H1 (cell line): ENCODE data around the gene WIPI1. TPM values are rescaled to one million over a fixed set of nuclear protein-coding genes. Genes with fewer than 3 reads are reported as not detected.

Experiments used
- CTCF ChIA-PET: fragments of 300-600 bp; sonication (Branson Sonifier 250); formaldehyde crosslinking; loops from one replicate; lab custom pipeline; 2021; ENCODE audit not compliant: partially characterized antibody; lab: Charles Lee
- POLR2A ChIA-PET: fragments of 300-600 bp; sonication (Branson Sonifier 250); formaldehyde crosslinking; loops from one replicate; lab custom pipeline; 2021; ENCODE audit warnings: inconsistent platforms; ENCODE audit not compliant: partially characterized antibody; lab: Charles Lee
- DNase-seq, 2 experiments: peaks; one replicate each; pipeline versions ENCODE4 v3.0.0 to v3.0.0-alpha.2; 2010 to 2022; ENCODE audit warnings: low spot score in 2 of 2, low read depth in 1 of 2, mixed read lengths in 1 of 2
- FAIRE-seq: peaks from 2 replicates; lab custom pipeline; 2011; peaks lifted over from hg19 to GRCh38; lab: Jason Lieb, UNC
- H2AFZ ChIP-seq: 2 replicates; pipeline ENCODE4 v1.8.1; 2012; ENCODE audit warnings: low read length, inconsistent platforms
- H2AK5ac ChIP-seq: 2 replicates; pipeline ENCODE4 v1.6.1; 2013; ENCODE audit warnings: low read depth, low read length
- H2BK120ac ChIP-seq: replicated peaks from 2 replicates; pipeline ENCODE3; 2013; ENCODE audit warnings: low read depth, low read length, inconsistent platforms
- H2BK12ac ChIP-seq: 2 replicates; pipeline ENCODE4 v1.6.1; 2013; ENCODE audit warnings: low read depth, low read length
- H2BK15ac ChIP-seq: 2 replicates; pipeline ENCODE4 v1.6.1; 2013; ENCODE audit warnings: low read length
- H2BK20ac ChIP-seq: 2 replicates; pipeline ENCODE4 v1.6.1; 2013; ENCODE audit warnings: low read length
- H2BK5ac ChIP-seq: 2 replicates; pipeline ENCODE4 v1.6.1; 2013; ENCODE audit warnings: low read depth, low read length
- H3K14ac ChIP-seq: 2 replicates; pipeline ENCODE4 v1.6.1; 2013; ENCODE audit warnings: inconsistent platforms; ENCODE audit not compliant: insufficient read length
- H3K18ac ChIP-seq: 2 replicates; pipeline ENCODE4 v1.6.1; 2013; ENCODE audit warnings: low read length; ENCODE audit errors: extremely low read depth
- H3K23ac ChIP-seq: 2 replicates; pipeline ENCODE4 v1.6.1; 2013; ENCODE audit warnings: inconsistent platforms; ENCODE audit not compliant: insufficient read length
- H3K23me2 ChIP-seq: 2 replicates; pipeline ENCODE4 v1.6.1; 2013; ENCODE audit warnings: low read depth, low read length
- H3K27ac ChIP-seq: 2 replicates; pipeline ENCODE4 v1.6.1; 2011; ENCODE audit warnings: low read depth, low read length, inconsistent platforms
- H3K27me3 ChIP-seq, 4 experiments: replicated peaks in 1 of 4; 1 replicate in 1 of 4; 2 replicates in 3 of 4; pipeline versions ENCODE4 v1.6.1 to v1.8.1; 2011 to 2013; ENCODE audit warnings: low read length in 3 of 4, mild to moderate bottlenecking in 3 of 4, inconsistent platforms in 2 of 4, mixed read lengths in 2 of 4, moderate library complexity in 1 of 4; ENCODE audit not compliant: control insufficient read depth in 3 of 4, insufficient read depth in 3 of 4; ENCODE audit errors: extremely low read depth in 1 of 4
- H3K36me3 ChIP-seq, 4 experiments: 2 replicates each; pipeline versions ENCODE4 v1.6.1 to v1.8.1; 2011 to 2013; ENCODE audit warnings: mild to moderate bottlenecking in 4 of 4, low read length in 3 of 4, moderate library complexity in 2 of 4, control low read depth in 1 of 4, inconsistent platforms in 1 of 4; ENCODE audit not compliant: insufficient read depth in 4 of 4, control insufficient read depth in 2 of 4
- H3K4ac ChIP-seq: replicated peaks from 2 replicates; pipeline ENCODE3; 2013; ENCODE audit warnings: low read length, low read depth, mixed read lengths, inconsistent platforms; ENCODE audit not compliant: insufficient read length
- H3K4me1 ChIP-seq, 4 experiments: replicated peaks in 1 of 4; 1 replicate in 1 of 4; 2 replicates in 3 of 4; pipeline versions ENCODE4 v1.6.1 to v1.8.1; 2011 to 2013; ENCODE audit warnings: low read length in 3 of 4, inconsistent platforms in 2 of 4, mixed read lengths in 1 of 4; ENCODE audit not compliant: insufficient read depth in 4 of 4, control insufficient read depth in 3 of 4
- H3K4me2 ChIP-seq, 2 experiments: 2 replicates each; pipeline versions ENCODE4 v1.6.1 to v1.8.1; 2011 to 2013; ENCODE audit warnings: low read depth in 2 of 2, low read length in 2 of 2, control low read depth in 1 of 2, inconsistent platforms in 1 of 2, mild to moderate bottlenecking in 1 of 2; ENCODE audit not compliant: insufficient read depth in 1 of 2
- H3K4me3 ChIP-seq, 4 experiments: fragments of 200-600, 300-600 bp in 1 of 4; sonication (generic), shearing (Covaris generic), sonication (Bioruptor Twin) in 1 of 4; 2 replicates each; pipeline versions ENCODE4 v1.5.1 to v1.8.1; 2011 to 2016; ENCODE audit warnings: low read length in 4 of 4, low read depth in 3 of 4, control low read depth in 2 of 4, inconsistent platforms in 2 of 4, mild to moderate bottlenecking in 2 of 4, mixed read lengths in 1 of 4, moderate library complexity in 1 of 4; ENCODE audit not compliant: insufficient read depth in 2 of 4; ENCODE audit errors: extremely low read depth in 1 of 4
- H3K56ac ChIP-seq: replicated peaks from 2 replicates; pipeline ENCODE3; 2013; ENCODE audit warnings: low read depth, mild to moderate bottlenecking, mixed read lengths, low read length, inconsistent platforms; ENCODE audit not compliant: insufficient read length
- H3K79me1 ChIP-seq: 2 replicates; pipeline ENCODE4 v1.6.1; 2013; ENCODE audit warnings: low read depth, low read length, control low read depth
- H3K79me2 ChIP-seq, 2 experiments: 2 replicates each; pipeline versions ENCODE4 v1.6.1 to v1.8.1; 2012 to 2013; ENCODE audit warnings: low read length in 2 of 2, mild to moderate bottlenecking in 2 of 2, inconsistent platforms in 1 of 2; ENCODE audit not compliant: insufficient read depth in 2 of 2, control insufficient read depth in 1 of 2
- H3K9ac ChIP-seq, 4 experiments: replicated peaks in 1 of 4; 1 replicate in 1 of 4; 2 replicates in 3 of 4; pipeline versions ENCODE4 v1.6.1 to v1.8.1; 2011 to 2013; ENCODE audit warnings: low read depth in 3 of 4, low read length in 3 of 4, control low read depth in 2 of 4, mild to moderate bottlenecking in 2 of 4, moderate library complexity in 2 of 4, inconsistent platforms in 1 of 4; ENCODE audit errors: extremely low read depth in 1 of 4
- H3K9me3 ChIP-seq, 2 experiments: 2 replicates each; pipeline versions ENCODE4 v1.6.1 to v1.8.1; 2012 to 2013; ENCODE audit warnings: mild to moderate bottlenecking in 2 of 2, moderate library complexity in 2 of 2, control low read depth in 1 of 2, inconsistent platforms in 1 of 2, low read depth in 1 of 2, low read length in 1 of 2, mixed read lengths in 1 of 2; ENCODE audit not compliant: insufficient read depth in 2 of 2
- H4K20me1 ChIP-seq, 2 experiments: replicated peaks in 1 of 2; 2 replicates each; pipeline versions ENCODE3 to v1.8.1; 2011 to 2013; ENCODE audit warnings: inconsistent platforms in 2 of 2, low read length in 2 of 2, mild to moderate bottlenecking in 1 of 2; ENCODE audit not compliant: insufficient read depth in 2 of 2, control insufficient read depth in 1 of 2
- H4K5ac ChIP-seq: 2 replicates; pipeline ENCODE4 v1.6.1; 2013; ENCODE audit warnings: low read length, low read depth, mixed read lengths, inconsistent platforms; ENCODE audit not compliant: insufficient read length
- H4K8ac ChIP-seq: 2 replicates; pipeline ENCODE4 v1.8.0; 2013; ENCODE audit warnings: mild to moderate bottlenecking, moderate library complexity, low read length, inconsistent platforms; ENCODE audit not compliant: insufficient read depth; ENCODE audit errors: extremely low read depth
- H4K91ac ChIP-seq: replicated peaks from 2 replicates; pipeline ENCODE3; 2013; ENCODE audit warnings: low read length, mixed read lengths, inconsistent platforms; ENCODE audit not compliant: insufficient read length
- CHD1 ChIP-seq: IDR thresholded peaks from 2 replicates; pipeline ENCODE4 v1.6.1; 2012; ENCODE audit warnings: low read depth, low read length, improper control_type of control experiment
- CHD2 ChIP-seq: IDR thresholded peaks from 2 replicates; pipeline ENCODE4 v1.6.1; 2012; ENCODE audit warnings: low read length, improper control_type of control experiment
- CTBP2 ChIP-seq: IDR thresholded peaks from 2 replicates; pipeline ENCODE4 v1.7.0; 2011; ENCODE audit warnings: borderline replicate concordance, mild to moderate bottlenecking, moderate library complexity, mixed read lengths, low read length; ENCODE audit not compliant: insufficient read depth, insufficient read length
- EGR1 ChIP-seq: IDR thresholded peaks from 2 replicates; pipeline ENCODE4 v1.6.1; 2011; ENCODE audit warnings: low read depth, low read length, borderline replicate concordance
- HDAC2 ChIP-seq, 2 experiments: fragments of 300-600 bp in 1 of 2; sonication (generic) in 1 of 2; IDR thresholded peaks; 2 replicates each; pipeline ENCODE4 v1.6.1; 2011 to 2012; ENCODE audit warnings: low read depth in 2 of 2, low read length in 2 of 2, mild to moderate bottlenecking in 2 of 2, moderate library complexity in 2 of 2, borderline replicate concordance in 1 of 2, inconsistent platforms in 1 of 2
- NRF1 ChIP-seq: IDR thresholded peaks from 2 replicates; pipeline ENCODE4 v1.6.1; 2011; ENCODE audit warnings: mild to moderate bottlenecking, low read depth, low read length, improper control_type of control experiment
- POLR2AphosphoS5 ChIP-seq: IDR thresholded peaks from 2 replicates; pipeline ENCODE4 v1.6.1; 2011; ENCODE audit warnings: low read depth, low read length
- SAP30 ChIP-seq: fragments of 300-600 bp; sonication (generic); IDR thresholded peaks from 2 replicates; pipeline ENCODE4 v1.7.1; 2012; ENCODE audit warnings: low read length, moderate library complexity, mild to moderate bottlenecking, inconsistent platforms; ENCODE audit not compliant: insufficient read depth, insufficient replicate concordance
- SIN3A ChIP-seq, 2 experiments: IDR thresholded peaks in 1 of 2; conservative IDR thresholded peaks in 1 of 2; 2 replicates each; pipeline ENCODE4 v1.6.1; 2011 to 2012; ENCODE audit warnings: low read length in 2 of 2, improper control_type of control experiment in 1 of 2, low read depth in 1 of 2, mild to moderate bottlenecking in 1 of 2
- SIRT6 ChIP-seq: IDR thresholded peaks from one replicate; pipeline ENCODE4 v1.7.1; 2012; ENCODE audit warnings: low read length, inconsistent platforms
- TCF12 ChIP-seq: IDR thresholded peaks from 2 replicates; pipeline ENCODE4 v1.6.1; 2011; ENCODE audit warnings: low read depth, mild to moderate bottlenecking, low read length
- TEAD4 ChIP-seq: IDR thresholded peaks from 2 replicates; pipeline ENCODE4 v1.6.1; 2012; ENCODE audit warnings: low read depth, low read length, inconsistent platforms, mixed read lengths
- WGBS, 2 experiments: shearing (Covaris generic) in 1 of 2; methylation state at CpG; one replicate each; pipeline versions ENCODE4 v1.1.6 to v1.1.7; 2013 to 2015; ENCODE audit warnings: low lambda C conversion rate in 2 of 2, mixed read lengths in 2 of 2, inconsistent platforms in 1 of 2, low coverage in 1 of 2, missing lambda C conversion rate in 1 of 2; ENCODE audit not compliant: insufficient replicate concordance in 2 of 2, insufficient coverage in 1 of 2, insufficient read length in 1 of 2; ENCODE audit errors: extremely low coverage in 1 of 2, missing lambda C conversion rate in 1 of 2; 5-methylcytosine and 5-hydroxymethylcytosine counted together
- polyA plus RNA-seq, 7 experiments: library from polyadenylated mRNA; depleted of rRNA in 3 of 7; stranded (reverse) in 5 of 7; unstranded in 2 of 7; fragments of >200 nt in 5 of 7; fragments of 200-250 nt in 2 of 7; gene quantifications; 1 replicate in 5 of 7; 2 replicates in 1 of 7; 4 replicates in 1 of 7; pipeline versions ENCODE4 v1.2.1 to v1.2.3, GENCODE V29; 2011 to 2013; ENCODE audit warnings: missing spikeins in 2 of 7, mixed read lengths in 2 of 7
- total RNA-seq: library from RNA; stranded (reverse); fragmentation: NEBNext Ultra II Directional; extraction: Animal tissue kit (Norgen Biotek cat#: 25700); gene quantifications from 2 replicates; pipeline ENCODE4 v1.2.1, GENCODE V29; 2021
- TF ChIP-seq, protein P1 (sequence below): IDR thresholded peaks from 2 replicates; pipeline ENCODE4 v1.6.1; 2011; ENCODE audit warnings: low read length, improper control_type of control experiment

Gene WIPI1
- total and polyA plus RNA-seq, 2 of the 8 experiments (the other 6 are each of a cell fraction or from before 2014, with no cell fraction given) = 16.6 to 17.4 TPM

- Histone ChIP-seq H2BK5ac (no peak overlapping the region), H2BK120ac (no peak overlapping the region), H3K4me1 (peaks cover 4 to 11% (median 8%) of the 10 kb centered on the region in 4 experiments), H3K4me2 (no peak overlapping the region), H3K18ac (no peak overlapping the region), H2AFZ (no peak overlapping the region), H3K4ac (no peak overlapping the region), H4K5ac (no peak overlapping the region), H3K23me2 (no peaks in the 10 kb centered on the region), H3K14ac (no peak overlapping the region), H3K23ac (no peak overlapping the region), H4K20me1 (no peaks in the 10 kb centered on the region), H3K4me3 (no peak overlapping the region), H2AK5ac (no peak overlapping the region), H3K79me1 (no peaks in the 10 kb centered on the region), H3K79me2 (no peaks in the 10 kb centered on the region), H3K27ac (no peak overlapping the region), H4K8ac (no peak overlapping the region), H4K91ac (no peak overlapping the region), H3K9ac (no peak overlapping the region), H3K27me3 (no peaks in the 10 kb centered on the region; a peak in 1 of 7 replicates), H2BK20ac (no peak overlapping the region), H2BK15ac (no peak overlapping the region), H3K9me3 (no peaks in the 10 kb centered on the region), H2BK12ac (no peak overlapping the region), H3K56ac (no peak overlapping the region), H3K36me3 (no peaks in the 10 kb centered on the region)
- WGBS, 2 experiments = 79% methylated on average over 4 of the region's 4 CpGs; no CpG with 5 or more reads in 1 of the 2 experiments
- FAIRE-seq (no peak), DNase-seq (no peak)
- ChIA-PET POLR2A (no interaction called here), CTCF (interaction anchor here (0.6 to 2.9 kb wide), 5 partner anchors 16 to 1153 kb away, joined by 3 to 25 read pairs (median 4); no protein-coding TSS in a partner anchor)
- TF ChIP-seq HDAC2 (IDR thresholded peaks at IDR 0.05; ENCODE audit: borderline replicate concordance in 1 of 2, low read depth in 2 of 2, low read length in 2 of 2) = no peak
- no peak for TF ChIP-seq POLR2AphosphoS5
- TF ChIP-seq TEAD4 = no peak
- TF ChIP-seq CTBP2 = no peak
- no peak for TF ChIP-seq EGR1
- no peak for TF ChIP-seq CHD1
- TF ChIP-seq, protein P1, sequence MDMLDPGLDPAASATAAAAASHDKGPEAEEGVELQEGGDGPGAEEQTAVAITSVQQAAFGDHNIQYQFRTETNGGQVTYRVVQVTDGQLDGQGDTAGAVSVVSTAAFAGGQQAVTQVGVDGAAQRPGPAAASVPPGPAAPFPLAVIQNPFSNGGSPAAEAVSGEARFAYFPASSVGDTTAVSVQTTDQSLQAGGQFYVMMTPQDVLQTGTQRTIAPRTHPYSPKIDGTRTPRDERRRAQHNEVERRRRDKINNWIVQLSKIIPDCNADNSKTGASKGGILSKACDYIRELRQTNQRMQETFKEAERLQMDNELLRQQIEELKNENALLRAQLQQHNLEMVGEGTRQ = no peak
- no peak for TF ChIP-seq SAP30
- TF ChIP-seq NRF1 = no peak
- no peak for TF ChIP-seq SIRT6
- no peak for TF ChIP-seq CHD2
- TF ChIP-seq SIN3A (conservative IDR thresholded peaks at IDR 0.05 in 1 of 2, IDR thresholded peaks at IDR 0.05 in 1 of 2; ENCODE audit: low read depth in 1 of 2, low read length in 2 of 2) = no peak
- no peak for TF ChIP-seq TCF12
Measured at GRCh38 chr17:68383120-68383442, 74.2 kb downstream of the WIPI1 start.
